Measurements from ENCODE around the gene HOXD13.
A peak's percentile ranks its signal among the peaks of the same experiment; 100 is the strongest.

HOXD13 gene

DNA sequence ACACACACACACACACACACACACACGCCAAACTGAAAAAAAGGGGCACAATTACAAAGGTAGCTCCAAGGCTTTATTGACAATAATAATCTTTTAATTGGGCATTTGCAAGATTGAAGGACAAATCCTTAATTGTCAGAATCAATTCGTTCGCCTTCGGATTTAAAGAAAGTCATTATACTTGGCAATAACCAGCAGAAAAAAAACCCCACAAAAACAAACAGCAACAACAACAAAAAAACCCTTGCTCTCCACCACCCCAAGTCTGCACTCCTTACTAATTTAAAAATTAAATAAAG lies 35.2 kb downstream of the HOXD13 start:
- DNase-seq (ENCODE audit: low read depth) = no peak
- TF ChIP-seq, protein P1, sequence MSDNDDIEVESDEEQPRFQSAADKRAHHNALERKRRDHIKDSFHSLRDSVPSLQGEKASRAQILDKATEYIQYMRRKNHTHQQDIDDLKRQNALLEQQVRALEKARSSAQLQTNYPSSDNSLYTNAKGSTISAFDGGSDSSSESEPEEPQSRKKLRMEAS (IDR thresholded peaks at IDR 0.05; ENCODE audit: low read depth, low read length) = no peak
- no peak for TF ChIP-seq POLR2A (IDR thresholded peaks at IDR 0.05; ENCODE audit: extremely low read depth, insufficient read length)
- TF ChIP-seq, protein P2, sequence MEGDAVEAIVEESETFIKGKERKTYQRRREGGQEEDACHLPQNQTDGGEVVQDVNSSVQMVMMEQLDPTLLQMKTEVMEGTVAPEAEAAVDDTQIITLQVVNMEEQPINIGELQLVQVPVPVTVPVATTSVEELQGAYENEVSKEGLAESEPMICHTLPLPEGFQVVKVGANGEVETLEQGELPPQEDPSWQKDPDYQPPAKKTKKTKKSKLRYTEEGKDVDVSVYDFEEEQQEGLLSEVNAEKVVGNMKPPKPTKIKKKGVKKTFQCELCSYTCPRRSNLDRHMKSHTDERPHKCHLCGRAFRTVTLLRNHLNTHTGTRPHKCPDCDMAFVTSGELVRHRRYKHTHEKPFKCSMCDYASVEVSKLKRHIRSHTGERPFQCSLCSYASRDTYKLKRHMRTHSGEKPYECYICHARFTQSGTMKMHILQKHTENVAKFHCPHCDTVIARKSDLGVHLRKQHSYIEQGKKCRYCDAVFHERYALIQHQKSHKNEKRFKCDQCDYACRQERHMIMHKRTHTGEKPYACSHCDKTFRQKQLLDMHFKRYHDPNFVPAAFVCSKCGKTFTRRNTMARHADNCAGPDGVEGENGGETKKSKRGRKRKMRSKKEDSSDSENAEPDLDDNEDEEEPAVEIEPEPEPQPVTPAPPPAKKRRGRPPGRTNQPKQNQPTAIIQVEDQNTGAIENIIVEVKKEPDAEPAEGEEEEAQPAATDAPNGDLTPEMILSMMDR (IDR thresholded peaks at IDR 0.05; ENCODE audit: low read depth, low read length) = no peak
- TF ChIP-seq MYC (IDR thresholded peaks at IDR 0.05; ENCODE audit: low read depth, low read length) = no peak
- H3K4me3 ChIP-seq (ENCODE audit: low read depth, low read length) = no peak overlapping the region

DNA sequence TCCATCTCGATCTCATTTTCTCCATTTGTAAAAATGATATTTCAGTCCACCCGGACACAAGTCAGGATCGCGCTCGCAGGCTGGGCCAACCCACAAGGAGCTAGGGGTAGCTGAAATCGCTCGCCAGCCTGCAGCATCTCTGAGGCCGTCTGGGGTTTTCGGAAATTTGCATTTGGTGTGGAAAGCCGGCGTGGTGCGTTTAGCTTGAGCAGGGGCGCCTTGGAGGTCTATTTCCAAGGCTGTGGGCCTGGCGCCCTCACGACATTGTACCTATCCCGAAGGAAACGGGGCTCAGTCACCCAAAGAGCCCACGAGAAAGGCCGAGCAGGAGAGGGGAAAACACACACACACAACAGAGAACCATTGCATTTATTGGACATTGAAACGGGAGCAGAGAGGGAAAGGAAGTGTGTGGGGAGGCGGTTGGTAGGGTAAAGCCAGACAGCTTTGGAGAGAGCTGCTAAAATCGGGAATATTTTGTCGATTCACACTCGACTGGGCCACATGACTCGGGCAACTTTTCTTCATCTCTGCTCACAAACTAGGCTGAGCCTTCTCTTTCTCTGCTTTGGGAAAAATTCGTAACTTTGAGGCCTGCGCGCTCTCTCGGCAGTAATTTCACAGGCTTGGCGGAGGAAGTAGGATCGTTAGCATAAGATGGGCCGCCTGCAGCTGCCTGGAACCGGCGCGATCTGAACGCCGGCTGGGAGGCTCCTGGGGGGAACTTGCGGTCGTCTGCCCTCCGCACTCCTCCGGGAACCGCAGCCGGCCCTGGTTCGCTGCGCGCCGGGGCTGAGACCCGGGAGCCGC lies 35.9 kb downstream of the HOXD13 start:
- no peak overlapping the region for H3K4me3 ChIP-seq (ENCODE audit: low read depth, low read length)
- TF ChIP-seq, protein P2 (IDR thresholded peaks at IDR 0.05; ENCODE audit: low read depth, low read length) = no peak
- TF ChIP-seq, protein P1 (IDR thresholded peaks at IDR 0.05; ENCODE audit: low read depth, low read length) = no peak
- TF ChIP-seq POLR2A (IDR thresholded peaks at IDR 0.05; ENCODE audit: extremely low read depth, insufficient read length) (no peak), MYC (IDR thresholded peaks at IDR 0.05; ENCODE audit: low read depth, low read length) (no peak)
- DNase-seq (ENCODE audit: low read depth) = peak; percentile 72

DNA sequence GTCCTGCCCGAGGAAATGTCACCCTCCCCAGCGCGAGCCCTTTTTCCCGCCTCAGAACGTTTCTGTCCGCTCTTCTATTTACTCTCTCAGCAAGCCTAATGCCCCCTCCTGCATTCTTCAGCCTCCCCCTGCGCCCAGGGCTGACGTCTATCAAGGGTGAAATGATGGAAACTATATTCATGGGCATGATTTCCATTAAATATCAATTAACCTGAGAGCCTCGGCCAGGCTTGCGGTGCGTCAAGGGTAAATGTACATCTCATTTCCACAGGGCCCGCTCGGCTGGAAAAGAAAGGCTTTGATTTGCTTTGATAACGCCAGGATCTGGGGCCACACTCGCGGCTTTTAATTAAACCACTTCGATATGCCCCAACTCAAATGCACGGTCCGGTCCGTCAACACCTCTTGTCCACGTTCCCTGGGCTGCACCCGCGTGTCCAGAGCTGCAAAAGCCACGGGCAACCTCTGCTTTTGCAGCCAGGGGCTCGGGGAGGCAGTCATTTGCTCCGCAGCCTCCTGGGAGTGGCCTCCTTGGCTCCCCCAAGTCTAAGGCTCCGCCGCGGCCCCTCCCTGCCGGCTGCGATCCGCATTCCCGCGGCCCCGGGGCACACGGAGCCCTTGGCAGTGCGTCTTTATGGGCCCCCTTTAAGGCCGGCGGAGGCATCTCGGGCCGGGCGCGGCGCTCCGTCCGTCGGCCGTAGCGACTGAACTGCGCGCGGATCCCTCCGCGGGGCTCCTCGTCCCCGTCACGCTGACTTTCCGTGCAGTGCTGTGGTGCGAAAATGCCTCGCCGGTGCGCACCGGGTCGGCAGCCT lies 36.7 kb downstream of the HOXD13 start, which contains the start of gene HOXD8:
TSS of gene HOXD8 (plus strand) at position 724 of the 815 bp plus-strand sequence. CDS start 662 bp downstream, outside the sequence.
- H3K4me3 ChIP-seq (ENCODE audit: low read depth, low read length) = no peak within 1 kb of the TSS
- no peak for DNase-seq (ENCODE audit: low read depth)

DNA sequence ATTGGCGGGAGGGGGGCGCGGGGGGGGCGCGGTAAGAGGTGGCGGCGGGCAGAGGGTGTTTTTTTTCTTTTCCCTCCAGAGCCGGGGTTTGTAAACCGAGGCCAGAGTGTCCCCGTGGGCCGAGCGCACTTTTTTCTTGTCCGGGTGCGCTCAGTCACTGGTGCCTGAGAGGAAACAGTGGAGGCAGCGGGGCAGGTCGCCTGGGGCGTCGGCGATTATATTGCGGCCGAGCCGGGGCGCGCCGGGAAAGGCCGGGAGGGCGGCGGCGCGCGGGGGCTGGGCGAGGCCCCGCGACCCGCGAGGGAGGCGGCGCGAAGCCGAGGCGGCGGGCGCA lies 37.3 kb downstream of the HOXD13 start:
- DNase-seq (ENCODE audit: low read depth) = no peak
- TF ChIP-seq MYC (IDR thresholded peaks at IDR 0.05; ENCODE audit: low read depth, low read length) (no peak), POLR2A (IDR thresholded peaks at IDR 0.05; ENCODE audit: extremely low read depth, insufficient read length) (no peak)
- TF ChIP-seq, protein P2 (IDR thresholded peaks at IDR 0.05; ENCODE audit: low read depth, low read length) = no peak
- TF ChIP-seq, protein P1 (IDR thresholded peaks at IDR 0.05; ENCODE audit: low read depth, low read length) = no peak
- H3K4me3 ChIP-seq (ENCODE audit: low read depth, low read length) = no peak overlapping the region

More for the DNA sequence above, 36.7 kb downstream of the HOXD13 start, which contains the start of gene HOXD8:
- TF ChIP-seq MYC (IDR thresholded peaks at IDR 0.05; ENCODE audit: low read depth, low read length) (no peak), POLR2A (IDR thresholded peaks at IDR 0.05; ENCODE audit: extremely low read depth, insufficient read length) (no peak)
- TF ChIP-seq, protein P1 (IDR thresholded peaks at IDR 0.05; ENCODE audit: low read depth, low read length) = no peak
- TF ChIP-seq, protein P2 (IDR thresholded peaks at IDR 0.05; ENCODE audit: low read depth, low read length) = no peak

DNA sequence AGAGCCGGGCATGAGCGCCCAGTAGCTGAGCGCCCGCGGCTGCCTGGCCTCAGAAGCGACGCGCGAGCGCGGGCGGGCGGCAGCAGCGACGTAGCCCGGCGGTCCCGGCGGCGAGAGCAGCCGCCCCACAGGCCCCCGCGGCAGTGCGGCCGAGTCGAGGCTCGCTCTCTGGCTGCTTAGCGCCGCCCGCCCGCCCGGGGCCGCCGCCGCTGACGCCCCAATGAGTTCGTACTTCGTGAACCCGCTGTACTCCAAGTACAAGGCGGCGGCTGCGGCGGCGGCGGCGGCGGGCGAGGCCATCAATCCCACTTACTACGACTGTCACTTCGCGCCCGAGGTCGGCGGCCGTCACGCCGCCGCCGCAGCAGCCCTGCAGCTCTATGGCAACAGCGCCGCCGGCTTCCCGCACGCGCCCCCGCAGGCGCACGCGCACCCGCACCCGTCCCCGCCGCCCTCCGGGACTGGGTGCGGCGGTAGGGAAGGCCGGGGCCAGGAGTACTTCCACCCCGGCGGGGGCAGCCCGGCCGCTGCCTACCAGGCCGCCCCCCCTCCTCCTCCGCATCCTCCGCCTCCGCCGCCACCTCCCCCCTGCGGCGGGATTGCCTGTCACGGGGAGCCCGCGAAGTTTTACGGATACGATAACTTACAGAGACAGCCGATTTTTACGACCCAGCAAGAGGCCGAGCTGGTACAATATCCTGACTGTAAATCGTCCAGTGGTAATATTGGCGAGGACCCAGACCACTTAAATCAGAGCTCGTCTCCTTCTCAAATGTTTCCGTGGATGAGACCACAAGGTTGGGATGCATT lies 37.8 kb downstream of the HOXD13 start:
- TF ChIP-seq POLR2A (IDR thresholded peaks at IDR 0.05; ENCODE audit: extremely low read depth, insufficient read length) = no peak
- TF ChIP-seq, protein P2 (IDR thresholded peaks at IDR 0.05; ENCODE audit: low read depth, low read length) = no peak
- TF ChIP-seq MYC (IDR thresholded peaks at IDR 0.05; ENCODE audit: low read depth, low read length) = no peak
- TF ChIP-seq, protein P1 (IDR thresholded peaks at IDR 0.05; ENCODE audit: low read depth, low read length) = no peak

More for the DNA sequence above, 37.8 kb downstream of the HOXD13 start:
- DNase-seq (ENCODE audit: low read depth) = no peak
- H3K4me3 ChIP-seq (ENCODE audit: low read depth, low read length) = no peak overlapping the region
